Activated CD4-positive, alpha-beta T cell treated with anti-CD3 and anti-CD28 coated beads for 24 hours (primary cell): ENCODE data around the gene WWTR1.

ENCODE experiments used
- DNase-seq, 2 donors: peaks; one replicate each; pipeline ENCODE4 v3.0.0-alpha.2; 2020; ENCODE audit warnings: low read depth in 2 of 2

WWTR1 gene

DNA sequence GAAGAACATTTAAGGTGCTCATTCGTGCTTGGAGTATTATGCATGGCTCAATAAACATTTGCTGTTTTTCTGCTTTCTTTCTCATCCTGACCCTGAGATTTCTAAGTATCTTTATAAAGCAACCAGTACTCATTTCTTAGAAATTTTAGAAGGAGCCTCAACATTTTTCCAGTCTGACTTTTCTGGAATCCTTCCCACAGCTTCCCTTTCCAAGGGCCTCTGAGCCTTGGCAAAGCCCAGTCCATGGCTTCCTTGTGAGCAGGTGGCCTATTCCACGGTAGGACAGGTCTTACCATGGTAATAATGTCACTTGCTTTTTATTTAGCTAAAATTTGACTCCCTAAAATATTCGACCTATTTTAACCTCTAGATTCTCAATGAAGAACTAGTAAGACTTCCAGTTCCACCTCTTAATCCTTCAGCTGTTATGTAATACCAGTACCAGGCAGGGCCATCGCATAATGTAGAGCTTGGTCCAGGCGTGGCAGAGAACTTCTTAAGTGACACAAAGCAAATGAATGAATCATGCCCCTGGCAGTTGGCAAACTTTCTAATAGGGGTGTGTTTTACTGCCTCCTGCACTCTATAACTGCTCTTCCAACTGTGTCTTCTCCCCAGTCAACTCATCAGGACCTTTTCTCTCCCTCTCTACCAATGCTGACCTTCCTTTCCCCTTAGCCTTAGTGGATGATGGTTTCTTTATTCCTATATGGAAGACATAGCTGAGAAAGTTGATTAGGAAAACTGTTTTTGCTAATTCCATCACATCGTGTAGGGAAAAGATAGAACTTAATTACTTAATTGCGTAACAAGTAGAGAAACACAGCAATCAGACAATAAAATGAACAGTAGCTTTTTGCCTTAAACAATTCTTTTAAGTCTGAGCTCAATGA is 184.2 kb downstream of the WWTR1 start:
- no peak for DNase-seq

- DNase-seq: no peak
Measured at GRCh38 chr3:149472030-149472797, 185.6 kb downstream of the WWTR1 start.

GRCh38 chr3:149470381-149470780 is 187.4 kb downstream of the WWTR1 start:
- no peak for DNase-seq

GRCh38 chr3:149468504-149469212 is 189.2 kb downstream of the WWTR1 start:
- DNase-seq: no peak
